Testis (tissue), 2 donors: Measurements from ENCODE around the gene MYO1E.

ENCODE experiments used
- POLR2A ChIP-seq: fragments of 450-650 bp; IDR thresholded peaks from one replicate; pipeline ENCODE4 v1.6.1; 2017; ENCODE audit warnings: antibody characterized with exemption, mild to moderate bottlenecking, moderate library complexity
- TF ChIP-seq, protein P1 (sequence below), 3 experiments: fragments of 450-650 bp in 2 of 3; fragments of 200-600 bp in 1 of 3; sonication (generic) in 1 of 3; IDR thresholded peaks; one replicate each; pipeline ENCODE4 v1.5.1; 2016 to 2019; ENCODE audit warnings: antibody characterized with exemption in 3 of 3, mild to moderate bottlenecking in 2 of 3, moderate library complexity in 1 of 3

DNA sequence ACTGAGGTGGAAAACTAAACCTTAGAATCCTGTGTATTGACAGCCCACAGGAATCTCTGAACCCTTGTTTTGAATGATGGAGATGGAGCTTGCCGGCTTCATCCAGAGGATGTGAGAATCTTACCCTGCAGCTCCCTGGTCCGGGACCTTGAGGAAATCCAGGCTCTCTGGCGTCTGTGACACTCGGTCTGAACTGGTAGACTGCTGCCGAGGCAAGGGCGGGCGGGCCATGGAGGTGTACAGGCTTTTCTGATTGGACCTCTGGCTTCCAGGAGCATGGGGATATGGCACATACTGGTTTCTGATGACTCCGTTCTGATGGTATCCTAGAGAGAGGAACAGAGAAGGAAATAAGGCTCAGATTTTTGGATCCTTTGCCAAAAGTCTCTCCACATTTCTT, 219.2 kb downstream of the MYO1E start:
- TF ChIP-seq, protein P1, sequence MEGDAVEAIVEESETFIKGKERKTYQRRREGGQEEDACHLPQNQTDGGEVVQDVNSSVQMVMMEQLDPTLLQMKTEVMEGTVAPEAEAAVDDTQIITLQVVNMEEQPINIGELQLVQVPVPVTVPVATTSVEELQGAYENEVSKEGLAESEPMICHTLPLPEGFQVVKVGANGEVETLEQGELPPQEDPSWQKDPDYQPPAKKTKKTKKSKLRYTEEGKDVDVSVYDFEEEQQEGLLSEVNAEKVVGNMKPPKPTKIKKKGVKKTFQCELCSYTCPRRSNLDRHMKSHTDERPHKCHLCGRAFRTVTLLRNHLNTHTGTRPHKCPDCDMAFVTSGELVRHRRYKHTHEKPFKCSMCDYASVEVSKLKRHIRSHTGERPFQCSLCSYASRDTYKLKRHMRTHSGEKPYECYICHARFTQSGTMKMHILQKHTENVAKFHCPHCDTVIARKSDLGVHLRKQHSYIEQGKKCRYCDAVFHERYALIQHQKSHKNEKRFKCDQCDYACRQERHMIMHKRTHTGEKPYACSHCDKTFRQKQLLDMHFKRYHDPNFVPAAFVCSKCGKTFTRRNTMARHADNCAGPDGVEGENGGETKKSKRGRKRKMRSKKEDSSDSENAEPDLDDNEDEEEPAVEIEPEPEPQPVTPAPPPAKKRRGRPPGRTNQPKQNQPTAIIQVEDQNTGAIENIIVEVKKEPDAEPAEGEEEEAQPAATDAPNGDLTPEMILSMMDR (IDR thresholded peaks at IDR 0.05) = no peak
- TF ChIP-seq POLR2A = no peak
